NCI-H510A treated with DMSO at 0.1 percent for 48 hours (cell line): ENCODE measurements around the gene TMEFF2.

Experiments used
- DNase-seq: peaks from one replicate; lab custom pipeline; 2025; lab: John Stamatoyannopoulos, UW

Gene TMEFF2

DNA sequence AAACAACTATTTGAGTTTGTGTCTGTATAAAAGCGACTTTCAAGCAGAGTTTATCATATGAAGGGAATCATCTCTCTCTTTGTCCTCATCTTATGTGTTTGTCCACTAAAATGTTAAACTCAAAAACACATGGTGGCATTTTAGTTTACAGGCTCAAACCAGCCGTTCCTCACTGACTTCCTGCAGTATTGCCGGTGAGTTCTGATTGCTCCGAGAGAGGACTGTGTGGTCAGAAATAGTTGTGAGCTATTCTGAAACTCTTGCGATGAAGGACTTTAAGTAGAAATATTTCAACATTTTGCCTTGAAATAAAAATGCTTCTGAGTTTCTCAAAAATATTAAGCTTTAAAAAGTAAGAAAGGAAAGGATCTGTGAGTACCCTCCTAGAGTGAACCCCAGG lies 184.7 kb downstream of the TMEFF2 start:
- no peak for DNase-seq

DNA sequence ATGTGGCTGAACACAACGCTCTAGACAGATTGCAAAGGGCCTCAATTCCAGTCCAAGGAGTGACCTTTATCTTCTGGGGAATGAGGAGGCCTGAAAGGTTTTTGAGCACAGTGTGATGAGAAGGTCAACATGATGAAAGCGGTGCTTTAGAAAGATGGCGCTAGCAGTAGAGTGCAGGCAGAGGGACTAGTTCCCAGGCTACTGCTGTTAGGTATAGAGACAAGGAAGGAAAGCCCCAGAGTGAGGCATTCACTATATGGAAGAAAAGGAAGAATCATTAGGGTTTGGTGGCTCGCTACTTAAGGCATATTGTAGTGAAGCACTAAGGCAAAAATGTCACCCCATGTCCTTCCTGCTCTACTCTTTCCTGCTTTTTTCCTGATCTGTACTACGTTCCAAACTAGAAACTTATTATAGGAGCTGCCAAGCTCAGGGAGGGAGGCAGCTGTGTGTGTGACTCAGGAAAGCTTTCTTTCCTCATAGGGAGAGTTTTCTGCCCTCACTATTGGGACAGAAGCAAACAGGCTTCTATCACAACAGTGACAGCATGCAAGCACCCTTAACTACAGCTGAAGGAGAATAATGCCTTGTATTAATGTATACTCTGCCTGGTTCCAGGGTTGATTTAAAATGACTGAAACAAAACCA lies 187.0 kb downstream of the TMEFF2 start:
- no peak for DNase-seq

DNA sequence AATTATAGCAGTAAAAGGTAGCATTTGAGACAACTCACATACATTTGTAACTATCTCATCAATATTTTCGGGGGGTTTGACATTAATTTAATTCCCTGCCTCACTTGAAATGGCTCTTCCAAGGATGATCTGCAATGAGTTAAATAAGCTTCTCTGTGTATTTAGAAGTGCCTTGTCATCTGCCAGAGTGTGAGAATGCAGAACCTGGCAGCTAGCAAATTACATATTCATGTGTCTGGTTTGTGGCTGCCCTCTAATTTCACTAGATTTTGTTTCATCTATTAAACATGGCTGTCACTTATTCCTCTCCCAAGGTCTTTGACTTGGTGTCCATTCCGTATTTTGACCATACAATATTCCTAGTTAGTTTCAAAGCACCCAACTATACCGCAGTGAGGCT lies 189.5 kb downstream of the TMEFF2 start:
- DNase-seq, result no peak

DNA sequence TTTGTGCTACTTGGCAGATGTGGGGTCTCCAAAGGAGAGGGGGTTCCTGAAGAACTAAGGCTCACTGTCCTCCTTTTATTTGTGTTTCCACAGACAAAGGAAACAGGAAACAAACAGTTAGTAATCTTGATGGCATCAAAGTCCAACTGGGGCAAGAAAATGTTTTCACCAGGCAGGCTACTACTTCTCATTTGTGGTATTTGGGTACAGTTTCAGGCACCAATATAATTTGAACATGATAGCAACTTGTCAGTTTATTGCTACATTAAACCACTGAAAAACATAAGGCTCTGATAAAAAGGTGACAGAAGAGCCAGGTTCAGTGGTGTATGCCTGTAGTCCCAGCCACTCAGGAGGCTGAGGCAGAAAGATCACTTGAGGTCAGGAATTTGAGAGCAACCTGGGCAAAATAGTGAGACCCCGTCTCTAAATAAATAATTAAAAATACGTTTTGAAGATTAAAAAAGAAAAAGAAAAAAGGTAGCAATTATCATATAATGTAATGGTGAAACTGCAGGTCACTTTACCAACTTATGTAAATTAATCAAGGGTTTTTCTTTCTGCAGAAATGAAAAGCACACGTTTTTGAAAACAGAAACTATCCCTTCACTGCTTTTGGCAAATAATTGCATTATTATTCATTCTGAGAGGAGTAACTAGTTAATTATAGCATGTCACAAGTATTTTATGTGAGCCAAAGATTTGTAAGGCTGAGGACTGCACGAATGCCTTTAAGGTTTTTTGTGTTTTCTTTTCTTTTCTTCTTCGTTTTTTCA lies 190.4 kb downstream of the TMEFF2 start:
- DNase-seq, result no peak

DNA sequence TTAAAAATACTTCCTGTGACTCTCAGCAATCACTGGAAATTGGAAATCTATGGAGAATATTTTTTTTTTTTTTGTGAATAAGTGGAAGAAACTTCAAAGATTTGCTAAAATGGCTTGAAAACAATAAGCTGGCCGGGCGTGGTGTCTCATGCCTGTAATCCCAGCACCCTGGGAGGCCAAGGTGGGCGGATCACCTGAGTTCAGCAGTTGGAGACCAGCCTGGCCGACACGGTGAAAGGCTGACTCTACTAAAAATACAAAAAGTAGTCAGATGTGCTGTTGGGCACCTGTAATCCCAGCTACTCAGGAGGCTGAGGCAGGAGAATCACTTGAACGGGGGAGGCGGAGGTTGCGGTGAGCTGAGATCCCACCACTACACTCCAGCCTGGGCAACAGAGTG lies 192.3 kb downstream of the TMEFF2 start:
- no peak for DNase-seq

DNA sequence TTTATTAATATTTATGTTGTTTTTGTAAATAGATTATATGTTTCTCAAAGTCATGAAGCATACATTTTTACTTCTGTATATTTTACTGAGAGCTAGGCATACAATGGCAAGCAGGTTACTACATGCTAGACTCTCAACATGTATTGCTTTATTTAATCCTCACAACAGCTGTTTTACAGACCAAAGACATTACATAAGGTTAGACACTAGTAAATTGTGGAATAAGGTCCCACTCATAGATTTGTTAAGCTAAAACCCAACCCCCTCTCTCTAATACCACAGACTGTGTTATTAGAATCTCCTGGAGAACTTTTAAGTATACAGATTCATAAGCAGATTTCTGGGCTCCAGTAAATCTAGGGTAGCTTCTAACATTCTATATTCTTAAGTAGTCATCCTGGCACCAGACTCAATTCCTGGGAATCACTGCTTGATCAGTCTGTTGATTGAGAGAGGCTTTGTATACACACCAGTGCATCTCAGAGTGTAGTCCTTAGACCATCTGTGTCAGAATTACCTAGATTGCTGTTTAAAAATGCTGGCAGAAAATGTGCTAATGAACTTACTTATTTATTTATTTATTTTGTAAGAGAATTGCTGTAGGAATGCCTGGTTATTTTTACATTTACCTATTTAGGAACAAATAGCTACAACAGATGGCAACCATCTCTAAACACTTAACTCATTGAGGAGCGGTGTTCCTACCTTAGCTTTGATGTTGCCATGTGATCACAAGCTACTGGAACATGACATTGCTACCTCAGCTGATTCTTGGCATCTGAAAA lies 194.3 kb downstream of the TMEFF2 start:
- no peak for DNase-seq

DNA sequence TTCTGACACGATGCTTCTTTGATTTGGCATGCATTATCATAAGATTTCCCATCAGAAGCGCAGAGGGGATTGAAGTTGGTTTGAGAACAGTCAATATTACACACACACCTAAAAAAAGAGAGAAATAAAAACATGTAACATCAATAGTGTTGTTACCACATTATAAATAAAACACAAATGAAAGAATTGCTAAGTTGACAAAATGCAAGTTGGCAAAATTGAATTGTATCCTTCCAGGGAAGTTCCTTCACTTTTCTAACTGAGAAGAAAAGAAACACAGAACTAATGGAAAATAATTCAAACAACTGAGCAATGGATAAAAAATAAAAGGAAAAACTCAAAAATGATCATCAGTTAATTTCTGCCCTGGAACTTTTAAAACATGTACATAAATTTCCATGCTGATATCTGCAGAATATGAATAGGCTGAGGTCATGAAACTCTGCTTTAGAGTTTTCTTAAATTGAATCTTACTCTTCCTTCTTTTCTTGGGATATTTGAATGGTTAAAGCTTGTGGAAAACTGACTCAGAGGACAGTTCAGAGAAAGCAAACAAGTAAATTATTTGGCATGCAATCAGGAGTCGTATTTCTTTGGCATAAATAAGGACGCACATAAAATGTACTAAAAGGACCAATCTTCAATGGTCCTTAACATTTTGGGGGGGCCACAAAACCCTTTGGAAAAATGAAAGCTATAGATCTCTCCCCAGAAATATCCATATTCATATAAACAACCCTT lies 195.5 kb downstream of the TMEFF2 start:
- DNase-seq, result no peak

DNA sequence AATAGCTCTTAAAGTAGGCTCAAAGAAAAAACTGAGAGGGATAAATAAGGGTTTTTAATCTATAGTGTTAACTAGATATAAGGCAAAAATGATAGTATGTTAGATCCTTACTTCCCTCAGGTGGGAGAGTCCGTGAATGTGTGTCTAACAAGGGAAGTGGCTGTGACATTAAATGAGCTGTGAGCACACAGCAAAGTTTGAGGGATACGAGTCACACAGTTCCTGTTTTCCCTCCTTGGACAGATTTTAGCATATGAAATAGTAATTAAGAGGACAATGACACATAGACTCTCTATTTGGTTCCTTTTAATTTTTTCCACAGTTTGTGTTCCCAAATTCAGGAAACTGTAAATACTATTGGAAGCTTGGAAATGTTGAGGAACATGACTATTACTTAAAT lies 199.4 kb downstream of the TMEFF2 start:
- DNase-seq, result no peak

DNA sequence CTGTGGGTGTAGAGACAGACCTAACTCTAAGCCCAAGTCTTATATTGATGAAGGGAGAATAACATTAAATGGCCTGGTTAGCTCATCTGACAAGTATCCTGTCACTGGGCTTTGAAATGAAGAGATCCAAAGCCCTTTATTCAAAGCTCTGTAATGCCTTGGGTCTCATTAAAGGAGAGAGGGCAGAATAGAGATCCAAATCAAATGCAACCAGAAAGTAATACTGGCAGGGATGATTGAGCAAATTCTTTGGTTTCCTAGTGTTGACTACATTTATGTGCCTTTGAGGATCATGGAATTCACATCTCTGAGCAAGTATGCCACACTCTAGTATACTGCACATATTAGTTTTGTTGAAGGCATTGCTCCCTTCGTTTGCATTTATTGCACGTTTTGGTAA lies 200.0 kb downstream of the TMEFF2 start:
- no peak for DNase-seq

DNA sequence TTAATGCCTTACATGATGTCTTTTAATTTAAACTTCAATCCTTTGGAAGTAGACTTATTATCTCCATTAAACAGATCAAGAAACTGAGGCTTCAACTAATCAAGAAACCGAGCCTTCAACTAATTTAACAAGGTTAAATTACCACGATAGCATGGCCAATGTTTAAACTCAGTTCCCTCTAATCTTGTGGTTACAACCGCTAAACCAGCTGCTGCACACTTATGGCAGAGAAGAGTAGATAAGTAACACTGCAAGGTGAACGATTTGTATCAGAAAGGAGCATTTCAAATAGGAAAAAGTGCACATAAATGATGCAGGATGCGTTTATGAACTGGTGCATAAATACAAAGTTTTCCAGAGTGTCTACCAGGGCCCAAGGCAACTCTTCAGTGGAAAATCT lies 203.3 kb downstream of the TMEFF2 start:
- DNase-seq, result no peak

DNA sequence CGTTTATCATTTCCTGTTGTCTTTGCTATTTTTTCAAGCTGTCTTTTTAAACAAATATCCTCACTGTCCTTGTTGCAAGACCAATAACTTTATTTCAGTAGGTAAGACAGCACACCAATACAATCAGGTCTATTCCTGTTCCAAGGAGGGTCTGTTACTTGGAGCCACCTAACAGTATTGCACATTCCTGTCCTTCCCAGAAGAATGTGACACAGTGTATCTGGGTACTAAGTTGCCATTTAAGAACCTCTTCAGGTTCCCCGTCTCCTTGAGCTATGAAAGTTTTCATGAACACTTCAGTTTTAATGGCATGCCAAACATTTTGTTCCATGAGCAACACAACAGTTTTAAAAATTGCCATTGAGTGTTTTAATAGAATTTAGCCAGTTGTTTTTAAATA lies 209.0 kb downstream of the TMEFF2 start:
- no peak for DNase-seq

DNA sequence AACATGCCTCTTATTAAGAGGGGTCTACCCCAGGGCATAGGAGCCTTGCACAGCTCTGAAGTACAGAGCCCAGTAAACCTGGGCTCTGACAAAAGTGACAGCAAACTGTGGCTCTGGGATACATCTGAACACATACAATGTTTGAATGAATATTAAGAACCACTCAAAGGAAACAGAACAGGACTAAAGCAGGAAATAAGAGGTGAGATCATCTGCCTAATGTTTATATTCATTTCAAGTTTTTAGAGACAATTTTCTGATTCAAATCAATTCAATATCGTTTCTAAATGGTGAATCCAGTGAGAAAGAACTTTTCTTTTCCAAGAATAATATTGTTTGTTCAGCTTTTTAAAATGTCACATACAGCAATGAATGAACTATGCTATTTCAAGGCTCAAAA lies 211.1 kb downstream of the TMEFF2 start:
- peak; percentile 39 for DNase-seq

DNA sequence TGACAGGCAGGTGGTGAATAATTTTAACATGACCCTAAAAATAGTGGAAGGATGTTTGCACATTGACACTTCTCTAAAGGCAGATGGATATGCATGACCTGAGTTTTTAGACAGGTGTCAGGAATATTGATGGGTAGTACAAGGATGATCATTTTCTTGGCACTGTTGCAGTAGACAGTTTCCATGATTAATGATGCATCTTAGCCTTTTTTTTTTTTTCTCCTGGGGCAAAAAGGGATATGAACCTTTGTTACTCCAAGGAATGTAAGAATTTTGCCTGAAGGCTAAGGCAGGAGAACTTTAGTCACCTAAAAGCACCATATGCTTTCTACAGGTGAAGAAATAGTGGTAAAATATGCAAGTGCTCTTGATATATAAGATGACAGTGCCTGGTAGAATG lies 211.5 kb downstream of the TMEFF2 start:
- DNase-seq, result peak; percentile 39

DNA sequence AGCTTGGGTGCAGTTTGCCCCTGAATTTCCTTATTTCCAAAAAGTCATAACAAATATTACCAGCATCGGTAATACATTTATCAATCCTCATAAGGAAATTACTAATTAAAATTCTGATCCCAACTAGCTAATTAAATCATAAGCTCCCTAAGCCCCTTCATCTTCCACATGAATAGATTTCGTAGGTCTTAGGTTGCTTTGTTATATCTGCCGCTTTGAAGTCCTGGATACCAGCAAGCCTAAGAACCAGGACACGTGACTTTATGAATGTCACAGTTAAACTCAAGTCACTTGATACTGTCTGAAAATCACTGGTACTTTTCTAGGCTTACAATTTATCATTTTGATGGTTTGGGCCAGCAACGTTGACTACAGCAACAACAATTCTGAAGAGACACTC lies 213.0 kb downstream of the TMEFF2 start:
- no peak for DNase-seq

DNA sequence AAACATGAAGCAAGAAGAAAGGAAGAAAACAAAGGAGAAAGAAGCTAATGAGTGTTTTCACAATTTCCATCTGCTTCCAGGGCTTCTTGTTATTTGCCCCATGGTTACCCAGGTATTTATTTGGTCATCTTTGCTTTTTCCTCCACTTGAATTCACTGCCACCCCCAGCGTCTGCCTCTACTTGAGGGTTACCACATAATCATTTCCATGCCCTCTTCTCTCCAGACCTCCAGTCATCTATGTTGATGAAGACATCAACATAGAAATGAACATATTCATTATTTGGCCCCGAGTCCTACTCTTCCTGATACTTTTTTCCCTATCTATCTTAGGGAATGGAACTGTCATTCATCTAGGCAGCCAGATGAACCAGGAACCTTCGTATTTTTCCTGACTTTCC lies 214.2 kb downstream of the TMEFF2 start:
- DNase-seq, result no peak

DNA sequence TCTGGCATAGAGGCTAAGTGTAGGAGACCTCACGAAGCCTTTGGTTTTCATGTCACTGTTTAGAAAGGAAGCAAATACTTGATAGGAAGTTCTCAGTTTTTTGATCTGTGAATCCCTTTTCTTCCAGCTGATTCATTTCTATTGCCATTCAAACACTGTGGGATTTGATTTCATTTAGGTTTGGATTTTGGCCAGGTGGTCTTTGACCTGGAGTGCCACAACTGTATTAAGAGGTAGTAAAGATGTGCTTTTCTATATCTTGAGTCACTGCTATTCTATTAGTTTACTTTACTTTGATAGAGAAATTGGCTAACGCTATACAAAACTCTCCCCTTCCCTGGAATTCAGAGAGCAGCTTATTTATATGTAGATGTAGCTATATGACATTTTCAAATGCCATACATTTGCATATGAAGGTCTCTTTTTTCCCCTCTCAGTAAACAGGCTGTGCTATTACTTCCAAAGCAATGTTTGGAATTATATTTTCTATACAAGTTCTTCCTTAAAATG lies 215.5 kb downstream of the TMEFF2 start:
- no peak for DNase-seq

DNA sequence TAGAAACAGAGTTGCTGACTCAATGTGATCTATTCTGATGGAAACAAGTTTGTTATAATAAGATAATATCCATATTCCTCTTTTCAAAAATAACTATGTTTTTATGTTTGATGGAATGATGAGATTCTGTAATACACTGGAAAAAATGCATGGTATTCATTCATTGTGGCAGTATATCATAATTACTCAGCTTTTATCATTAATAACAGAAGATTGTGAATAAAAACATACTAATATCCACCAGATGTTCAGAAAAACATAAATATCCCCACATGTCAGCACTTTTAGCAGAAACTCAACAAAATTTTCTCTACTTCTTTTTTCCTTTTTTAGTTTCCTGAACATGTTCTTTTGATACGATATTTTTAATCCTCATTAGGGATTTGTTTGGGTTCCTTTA lies 217.0 kb downstream of the TMEFF2 start:
- DNase-seq, result no peak

DNA sequence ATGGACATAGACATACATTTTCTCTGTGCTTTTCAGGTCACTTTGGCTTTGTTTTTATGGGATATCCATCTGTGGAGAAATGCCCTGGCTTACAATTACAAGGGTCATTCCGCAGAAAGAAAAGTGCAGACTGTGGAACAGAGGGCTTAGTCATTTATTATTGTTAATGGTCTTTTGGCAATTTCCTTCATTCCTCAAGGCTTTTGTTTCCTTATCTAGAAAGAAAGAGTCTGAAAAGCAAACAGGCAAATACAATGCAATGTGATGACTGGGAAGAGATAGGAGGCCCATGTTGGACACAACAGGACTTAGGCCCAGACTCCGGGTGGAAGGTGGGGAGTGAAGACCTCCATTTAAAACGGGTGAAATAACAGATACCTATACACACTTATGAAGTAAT lies 218.3 kb downstream of the TMEFF2 start:
- no peak for DNase-seq

DNA sequence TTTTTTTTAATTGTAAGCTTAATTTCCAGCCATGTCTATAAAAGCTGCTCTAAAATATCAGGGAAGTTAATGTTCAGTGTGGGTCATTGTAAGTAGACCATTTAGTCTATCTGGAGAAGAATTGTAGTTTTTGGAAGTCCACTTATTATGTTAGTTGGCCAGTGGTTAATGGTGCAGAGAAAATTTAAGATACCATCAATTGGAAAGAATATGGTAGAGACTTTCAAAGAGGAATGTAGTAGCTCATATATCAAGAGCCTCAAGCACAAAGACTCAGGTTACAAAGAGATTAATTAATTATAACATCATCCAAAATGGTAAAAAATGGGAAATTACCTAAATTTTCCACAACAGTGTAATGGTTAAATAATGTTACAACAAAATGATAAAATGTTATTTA lies 220.1 kb downstream of the TMEFF2 start:
- DNase-seq, result no peak

DNA sequence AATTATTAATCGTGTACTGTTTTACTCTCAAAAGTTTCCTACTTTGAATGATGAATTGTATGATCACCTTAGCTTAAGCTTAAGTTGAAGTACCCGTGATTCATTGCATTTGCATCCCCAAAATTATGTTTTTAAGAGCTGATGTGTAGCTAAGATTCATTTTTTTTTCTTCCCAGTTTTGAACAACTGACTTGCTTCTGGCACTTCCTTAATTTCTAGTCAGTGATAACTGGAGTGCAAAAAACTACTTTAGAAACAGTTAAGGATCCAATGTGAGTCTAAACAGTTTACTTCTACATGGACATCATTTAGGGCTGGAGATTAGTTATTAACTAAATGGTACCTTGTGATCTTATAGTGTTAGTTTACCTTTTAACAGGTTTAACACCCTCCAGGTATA lies 223.9 kb downstream of the TMEFF2 start:
- DNase-seq, result no peak

DNA sequence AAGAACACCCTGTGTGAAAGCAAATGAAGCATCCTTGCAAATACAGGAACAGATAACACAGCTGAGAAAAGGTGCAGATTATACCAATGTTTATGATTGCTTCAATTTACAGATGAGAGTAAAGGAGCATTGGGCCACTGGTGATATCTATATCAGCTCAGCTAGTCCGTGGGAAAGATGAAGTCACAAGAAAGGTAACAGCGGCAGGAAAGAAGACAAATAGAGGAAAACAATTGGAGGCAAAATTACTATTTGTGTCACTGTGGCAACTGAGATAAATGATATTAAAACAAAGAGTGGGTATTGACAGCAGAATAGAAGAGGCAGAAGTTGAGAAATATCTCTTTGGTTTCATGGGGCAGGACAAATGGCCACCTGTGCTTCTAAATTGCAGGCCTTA lies 226.6 kb downstream of the TMEFF2 start:
- DNase-seq, result no peak

DNA sequence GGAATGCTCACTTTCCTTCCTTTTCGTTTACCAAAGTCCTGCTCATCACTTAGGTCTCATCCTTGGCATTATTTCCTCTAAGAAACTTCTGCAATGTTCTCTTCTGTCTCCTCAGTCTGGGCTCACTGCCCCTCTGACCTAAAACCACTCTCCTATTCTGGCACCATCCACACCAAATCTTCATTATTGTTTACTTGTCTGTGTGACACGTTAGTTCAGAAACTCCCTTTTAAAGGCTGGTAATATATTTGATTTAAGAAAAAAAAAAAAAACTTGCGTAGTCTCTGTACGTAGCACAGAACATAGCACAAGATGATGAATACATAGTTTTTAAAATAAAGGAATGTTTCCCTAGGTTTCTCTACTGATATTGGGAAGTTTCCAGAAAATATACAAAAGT lies 229.0 kb downstream of the TMEFF2 start:
- no peak for DNase-seq
